COLO668 (cell line): ENCODE measurements around the gene HBEGF.

Source experiments
- DNase-seq: peaks from one replicate; lab custom pipeline; 2025; ENCODE audit not compliant: unreplicated experiment; lab: John Stamatoyannopoulos, UW

HBEGF gene

DNA sequence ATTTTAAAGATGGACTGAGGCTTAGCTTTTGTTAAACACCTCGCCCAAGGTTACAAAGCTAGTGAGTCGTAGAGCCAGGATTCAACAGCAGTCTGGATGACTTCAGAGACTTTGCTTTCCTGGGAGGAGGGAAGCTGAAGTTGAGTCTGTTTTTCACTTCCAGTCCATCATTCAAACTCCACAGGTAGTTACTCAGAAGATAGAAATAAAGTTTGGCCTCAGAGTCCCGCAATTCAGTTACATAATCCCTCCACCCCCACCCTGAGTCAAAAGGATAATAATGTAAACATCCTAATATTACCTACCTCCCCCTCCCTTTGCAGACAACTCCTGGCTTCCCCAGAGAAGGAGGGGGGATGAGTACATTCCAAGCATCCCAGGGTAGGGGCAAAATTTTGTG, 8.1 kb downstream of the HBEGF start:
- DNase-seq: no peak

DNA sequence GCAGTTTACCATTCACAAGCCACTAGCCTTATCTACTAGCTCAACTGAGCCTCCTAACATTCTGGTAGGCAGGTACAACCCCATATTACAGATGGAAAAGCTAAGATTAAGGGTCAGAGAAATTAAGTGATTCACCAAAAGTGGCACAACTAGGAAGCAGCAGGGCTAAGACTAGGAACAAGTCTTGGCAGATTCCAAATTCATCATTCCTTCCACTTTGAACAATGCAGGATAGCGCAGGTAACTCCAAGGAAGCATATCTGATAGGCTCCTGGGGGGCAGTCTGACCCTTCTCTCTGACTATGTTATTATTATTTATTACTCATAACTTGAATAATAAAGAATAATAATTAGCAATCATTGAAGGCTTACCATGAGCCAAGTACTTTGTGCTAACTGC, 8.5 kb downstream of the HBEGF start:
- no peak for DNase-seq

DNA sequence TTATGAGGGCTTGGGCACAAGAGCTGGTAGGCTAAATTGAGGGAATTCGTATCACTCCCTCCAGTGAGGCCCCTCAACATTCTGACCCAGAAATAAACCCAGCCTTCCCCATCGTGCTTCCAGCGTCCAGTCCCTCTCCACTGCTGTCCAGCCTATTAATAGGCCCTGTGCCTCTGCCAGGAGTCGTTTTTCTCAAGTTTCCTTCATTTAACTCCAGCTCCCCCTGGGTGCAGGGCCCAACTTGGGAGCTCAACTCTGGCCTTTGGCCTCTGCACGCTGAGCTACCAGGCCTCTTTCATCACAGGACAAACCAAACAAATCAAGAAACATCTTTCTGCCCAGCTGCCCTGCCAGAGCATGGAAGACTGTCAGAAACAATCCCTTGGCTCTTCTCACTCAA, 10.0 kb downstream of the HBEGF start:
- no peak for DNase-seq

DNA sequence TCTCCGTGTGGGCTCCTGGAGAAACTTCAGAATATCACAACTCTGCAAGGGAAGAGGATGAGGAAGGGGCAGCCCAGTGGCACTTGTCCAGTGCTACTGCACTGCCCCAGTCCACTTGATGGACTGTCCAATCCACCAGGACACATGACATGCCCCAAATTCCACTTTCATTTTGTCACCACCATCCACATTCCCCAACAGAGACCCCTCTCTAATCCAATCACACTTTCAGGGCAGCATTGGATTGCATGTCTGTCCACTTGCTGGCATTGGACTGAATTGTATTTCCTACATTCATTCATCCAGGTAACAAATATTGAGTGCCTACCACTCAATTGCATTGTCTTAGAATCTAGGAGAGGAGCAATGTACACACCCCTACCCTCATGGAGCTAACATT, 14.8 kb downstream of the HBEGF start:
- no peak for DNase-seq

DNA sequence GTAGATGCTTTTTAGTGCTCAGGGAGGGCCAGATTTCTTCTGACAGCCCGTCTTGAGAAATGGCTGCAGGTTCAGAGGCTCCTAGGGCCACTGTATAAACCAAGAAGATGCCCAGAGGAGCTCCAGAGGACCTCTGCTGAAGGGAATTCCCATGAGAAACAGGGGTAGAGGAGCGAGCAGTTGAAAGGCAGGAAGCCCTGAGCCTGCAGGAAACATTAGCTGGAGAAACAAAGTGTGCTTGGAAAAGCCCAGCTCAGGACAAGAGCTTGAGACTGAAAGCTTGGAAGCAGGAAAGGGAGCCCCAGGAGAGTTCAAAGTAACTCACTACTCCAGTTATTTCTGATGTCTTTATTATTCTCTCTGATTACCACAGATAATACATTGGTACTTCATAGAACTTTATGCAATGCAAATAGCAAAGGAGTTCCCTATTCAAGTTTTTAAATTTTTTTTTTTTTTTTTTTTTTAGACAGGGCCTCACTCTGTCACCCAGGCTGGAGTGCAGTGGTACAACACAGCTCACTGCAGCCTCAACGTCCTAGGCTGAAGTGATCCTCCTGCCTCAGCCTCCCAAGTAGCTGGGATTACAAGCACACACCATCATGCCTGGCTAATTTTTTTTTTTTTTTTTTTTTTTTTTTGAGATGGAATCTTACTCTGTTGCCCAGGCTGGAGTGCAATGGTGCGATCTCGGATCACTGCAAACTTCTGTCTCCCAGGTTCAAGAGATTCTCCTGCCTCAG, 16.5 kb downstream of the HBEGF start:
- no peak for DNase-seq

DNA sequence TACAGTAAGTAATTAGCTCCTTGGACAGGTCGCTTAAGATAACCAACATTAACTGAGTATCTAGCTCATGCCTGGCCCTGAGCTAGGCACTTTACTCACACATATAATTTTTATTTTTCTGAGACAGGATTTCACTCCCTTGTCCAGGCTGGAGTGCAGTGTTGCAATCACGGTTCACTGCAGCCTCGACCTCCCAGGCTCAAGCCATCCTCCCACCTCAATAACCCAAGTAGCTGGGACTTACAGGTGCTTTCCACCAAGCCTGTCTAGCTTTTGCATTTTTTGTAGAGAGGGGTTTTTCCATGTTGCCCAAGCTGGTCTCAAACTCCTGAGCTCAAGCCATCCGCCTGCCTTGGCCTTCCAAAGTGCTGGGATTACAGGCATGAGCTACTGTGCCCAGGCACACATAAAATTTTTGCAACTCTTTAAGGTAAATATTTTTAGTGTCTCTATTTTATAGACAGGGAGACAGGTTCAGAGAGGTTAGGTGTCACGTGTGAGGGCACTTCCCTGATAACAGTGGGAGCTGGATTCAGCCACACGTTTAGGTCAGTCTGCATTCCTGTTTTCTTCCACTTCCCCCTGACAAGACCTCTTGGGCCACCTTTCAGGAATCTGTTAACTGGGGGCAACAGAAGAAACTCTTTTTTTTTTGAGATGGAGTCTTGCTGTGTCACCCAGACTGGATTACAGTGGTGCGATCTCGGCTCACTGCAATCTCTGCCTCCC, 18.2 kb downstream of the HBEGF start:
- DNase-seq: no peak

DNA sequence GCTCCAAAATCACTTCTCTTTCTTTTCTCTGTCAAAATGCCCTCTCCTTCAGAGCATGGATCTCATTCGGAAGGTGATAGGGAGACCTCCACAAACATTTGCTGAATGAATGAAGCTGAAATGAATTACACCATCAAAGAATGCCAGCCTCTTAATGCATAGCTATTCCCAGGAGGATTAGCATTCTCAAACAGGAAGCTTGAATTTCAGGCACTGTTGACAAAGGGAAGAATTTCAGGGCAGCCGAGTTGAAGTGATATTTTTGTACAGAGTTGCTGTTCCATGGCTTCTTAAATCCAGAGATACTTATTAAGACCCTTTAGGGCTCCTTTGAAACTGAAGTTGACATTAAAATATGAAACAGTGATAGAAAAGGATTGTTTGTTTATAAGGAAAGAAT, 18.8 kb downstream of the HBEGF start:
- DNase-seq: no peak

DNA sequence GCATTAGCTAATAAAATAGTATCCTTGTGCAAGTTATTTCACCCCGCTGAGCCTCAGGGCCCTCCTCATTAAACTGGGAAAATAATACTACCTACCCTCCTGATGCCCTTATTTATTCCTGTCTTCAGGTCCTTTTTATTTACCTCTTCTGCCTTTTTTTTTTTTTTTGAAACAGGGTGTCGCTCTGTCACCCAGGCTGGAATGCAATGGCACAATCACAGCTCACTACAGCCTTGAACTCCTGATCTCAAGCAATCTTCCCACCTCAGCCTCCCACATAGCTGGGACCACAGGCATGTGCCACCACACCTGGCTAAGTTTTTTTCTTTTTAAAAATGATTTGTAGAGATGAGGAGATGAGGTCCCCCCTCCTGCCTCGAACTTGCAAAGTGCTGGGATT, 20.9 kb downstream of the HBEGF start:
- no peak for DNase-seq

DNA sequence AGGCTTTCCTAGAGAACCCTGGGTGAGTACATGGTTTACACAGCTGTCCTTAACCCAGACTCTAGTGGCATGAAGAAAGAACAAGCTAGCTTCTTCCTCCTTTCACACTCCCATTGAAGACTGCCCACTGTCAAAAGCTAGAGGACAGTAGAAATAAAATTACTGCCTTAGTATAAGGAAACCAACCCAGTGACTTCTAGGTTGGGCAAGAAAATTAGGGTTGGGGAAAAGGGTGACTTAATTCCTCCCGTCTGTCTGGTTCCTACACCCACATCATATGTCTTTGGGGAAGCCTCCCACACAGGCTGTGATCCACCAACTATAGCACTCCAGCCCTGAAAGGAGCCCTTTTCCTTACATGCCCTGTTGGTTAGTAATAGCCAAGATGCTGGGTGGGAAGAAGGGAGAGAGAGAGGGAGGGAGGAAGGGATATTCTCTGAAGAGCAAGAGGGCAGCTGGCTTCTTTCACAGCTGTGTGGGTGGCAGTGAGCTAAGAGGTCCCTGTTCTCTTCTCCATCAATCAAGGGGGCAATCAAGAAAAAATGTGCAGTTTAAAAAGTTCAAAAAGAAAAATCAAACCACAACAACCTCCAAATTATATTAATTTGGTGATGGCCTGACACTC, 21.7 kb downstream of the HBEGF start:
- no peak for DNase-seq

DNA sequence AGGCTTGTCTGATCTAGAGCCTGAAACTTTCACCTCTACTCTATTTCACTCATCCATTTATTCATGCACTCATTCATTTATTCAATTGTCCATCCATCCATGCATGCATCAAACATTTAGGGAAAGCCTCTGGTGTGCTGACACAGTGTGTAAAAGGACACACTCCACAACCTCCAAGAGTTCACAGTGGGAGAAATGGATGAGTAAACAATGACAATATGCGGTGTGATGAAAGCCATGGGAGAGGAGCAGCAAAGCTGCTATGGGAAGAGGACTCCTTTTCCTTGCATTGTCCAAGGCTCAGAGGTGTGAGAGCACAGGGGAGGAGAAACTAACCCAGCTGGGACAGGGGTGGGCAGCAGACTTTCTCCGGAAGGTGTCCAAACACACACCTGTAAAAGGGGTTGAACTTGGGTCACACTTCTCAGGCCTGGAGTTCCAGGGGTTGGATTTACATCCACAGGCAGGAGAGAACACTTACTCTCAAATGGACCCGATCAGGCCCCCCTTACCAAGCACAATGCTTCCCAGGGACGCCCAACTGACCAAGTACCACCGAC, 22.3 kb downstream of the HBEGF start:
- no peak for DNase-seq

DNA sequence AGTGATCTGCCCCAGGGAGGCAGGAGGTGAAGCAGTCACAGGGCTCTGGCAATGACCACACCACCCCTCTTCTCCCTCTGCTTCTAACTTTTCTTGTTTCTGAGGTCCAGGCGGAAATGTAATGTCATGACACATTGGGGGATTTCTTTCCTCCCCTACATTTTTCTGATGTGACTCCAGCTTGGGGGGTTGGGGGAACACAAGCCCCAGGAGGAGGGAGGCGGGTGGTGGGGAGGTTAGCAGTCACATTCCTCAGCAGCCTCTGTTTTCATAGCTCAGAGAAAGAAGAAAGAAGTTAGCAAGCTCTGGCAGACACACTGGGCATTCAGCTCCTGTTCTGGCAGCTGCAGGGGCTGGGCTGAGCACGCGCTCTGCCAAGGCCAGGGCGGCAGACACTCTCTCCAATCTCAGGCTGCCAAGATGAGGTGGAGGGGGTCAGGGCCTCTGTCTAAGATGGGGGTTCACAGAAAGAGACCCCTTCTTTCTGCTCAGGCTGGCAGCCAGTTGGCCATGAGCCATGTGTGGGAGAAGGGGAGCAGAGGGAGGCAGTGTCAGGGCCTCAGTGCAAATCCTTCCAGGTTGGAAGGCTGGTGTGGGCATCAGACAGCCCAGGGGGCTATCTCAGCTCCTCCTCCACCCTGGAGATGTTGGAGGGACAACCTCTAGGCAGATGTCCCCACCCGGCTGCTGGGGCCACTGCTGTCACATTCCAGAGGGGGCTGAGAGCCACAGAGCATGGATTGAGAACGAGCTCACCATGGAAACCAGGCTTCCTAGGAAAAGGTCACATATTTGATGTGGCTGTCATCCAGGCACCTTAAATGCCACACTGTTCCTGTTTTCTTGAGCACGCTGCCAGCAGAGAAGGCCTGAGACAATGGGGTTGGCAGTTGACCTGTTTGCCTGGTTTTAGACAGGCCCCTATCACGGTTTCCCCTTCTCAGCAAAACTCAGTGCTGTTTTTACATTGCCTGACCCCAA, 23.4 kb downstream of the HBEGF start:
- DNase-seq: no peak

DNA sequence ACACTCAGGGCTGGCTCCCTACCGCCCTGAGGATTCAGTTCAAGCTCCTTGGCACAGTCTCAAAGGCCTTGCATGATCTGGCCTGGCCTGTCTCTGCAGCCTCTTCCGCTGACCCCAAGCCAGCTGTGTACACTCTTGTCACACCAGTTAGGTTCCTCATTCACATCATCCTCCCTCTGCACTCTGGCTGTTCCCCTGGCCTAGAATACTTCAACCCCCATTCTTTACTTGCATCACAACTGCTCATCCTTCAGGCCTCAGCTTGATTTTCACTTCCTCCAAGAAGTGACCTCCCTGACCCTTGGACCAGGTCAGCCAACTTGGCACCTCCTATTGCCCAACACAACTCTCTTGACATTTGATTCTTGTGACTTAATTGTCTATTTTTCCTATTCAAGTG, 24.6 kb downstream of the HBEGF start:
- no peak for DNase-seq

DNA sequence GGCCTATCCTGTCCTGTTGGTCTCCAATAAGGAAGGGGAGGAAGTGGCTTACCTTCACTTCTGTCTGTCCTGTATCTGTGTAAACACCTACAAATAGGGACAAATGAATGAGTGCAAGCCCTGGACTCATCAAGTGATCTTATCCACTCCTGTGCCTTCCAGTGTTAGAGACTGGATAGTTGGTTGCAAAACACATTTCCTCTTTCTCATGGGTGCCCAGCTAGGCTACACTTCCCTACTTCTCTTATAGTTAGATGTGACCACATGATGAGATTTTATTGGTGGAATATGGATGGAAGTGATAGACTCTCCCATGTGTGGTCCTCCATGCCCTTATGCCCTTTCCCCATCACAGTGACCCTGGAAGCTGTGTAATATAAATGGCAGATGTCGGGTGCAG, 26.6 kb downstream of the HBEGF start:
- DNase-seq: no peak

DNA sequence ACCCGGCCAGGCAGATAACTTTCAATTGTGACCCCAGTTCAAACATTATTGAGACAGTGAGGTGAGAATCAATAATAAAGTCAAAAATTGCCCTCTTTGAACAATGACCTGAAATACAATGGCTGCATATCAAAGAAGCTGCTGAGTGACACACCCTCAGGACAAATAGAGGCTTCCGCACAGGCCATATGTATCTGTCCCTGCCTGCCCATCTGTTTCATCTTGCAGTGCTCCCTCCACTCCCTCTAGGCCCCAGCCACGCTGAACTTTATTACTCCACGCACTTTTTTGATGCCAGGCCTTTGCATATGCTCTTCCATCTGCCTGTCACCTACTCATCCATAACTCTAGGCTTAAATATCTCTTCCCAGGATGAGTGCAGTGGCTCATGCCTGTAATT, 27.6 kb downstream of the HBEGF start:
- no peak for DNase-seq

DNA sequence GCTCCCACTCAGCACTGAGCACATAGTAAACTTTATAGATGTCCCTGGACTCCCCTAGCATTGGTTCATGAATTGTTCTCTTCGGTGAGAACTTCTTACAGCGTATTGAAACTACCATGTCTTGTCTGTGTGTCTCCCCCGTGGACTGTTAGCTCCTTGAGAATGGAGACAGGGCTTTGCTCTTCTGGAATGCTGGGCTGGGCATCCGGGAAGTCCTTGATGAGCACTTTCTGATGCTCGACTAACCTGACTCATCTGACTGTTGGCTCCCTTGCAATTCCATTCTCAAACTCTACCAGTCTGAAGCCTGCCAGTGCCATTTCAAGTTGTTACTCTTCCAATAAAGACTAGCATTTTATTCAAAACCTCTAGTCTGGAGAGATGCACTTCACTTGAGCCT, 28.5 kb downstream of the HBEGF start:
- no peak for DNase-seq

DNA sequence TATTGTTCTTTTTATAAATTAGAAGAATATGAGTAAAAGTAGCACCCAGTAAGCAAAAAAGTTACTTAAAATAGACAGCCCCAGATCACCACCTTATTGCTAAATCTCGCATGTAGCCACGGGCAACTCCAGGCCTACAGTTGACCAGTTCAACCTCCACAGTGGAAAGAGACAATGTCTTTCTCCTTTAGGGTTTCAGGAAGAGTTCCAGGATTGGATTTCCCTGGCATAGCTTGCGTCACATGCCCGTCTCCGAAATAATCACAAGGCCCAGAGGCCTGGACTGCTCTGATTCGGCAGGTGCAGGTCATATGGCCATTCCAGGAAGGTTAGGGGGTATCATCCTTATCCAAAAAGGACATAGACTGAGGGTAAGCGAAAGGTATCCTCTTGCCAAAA, 33.6 kb downstream of the HBEGF start:
- DNase-seq: no peak

DNA sequence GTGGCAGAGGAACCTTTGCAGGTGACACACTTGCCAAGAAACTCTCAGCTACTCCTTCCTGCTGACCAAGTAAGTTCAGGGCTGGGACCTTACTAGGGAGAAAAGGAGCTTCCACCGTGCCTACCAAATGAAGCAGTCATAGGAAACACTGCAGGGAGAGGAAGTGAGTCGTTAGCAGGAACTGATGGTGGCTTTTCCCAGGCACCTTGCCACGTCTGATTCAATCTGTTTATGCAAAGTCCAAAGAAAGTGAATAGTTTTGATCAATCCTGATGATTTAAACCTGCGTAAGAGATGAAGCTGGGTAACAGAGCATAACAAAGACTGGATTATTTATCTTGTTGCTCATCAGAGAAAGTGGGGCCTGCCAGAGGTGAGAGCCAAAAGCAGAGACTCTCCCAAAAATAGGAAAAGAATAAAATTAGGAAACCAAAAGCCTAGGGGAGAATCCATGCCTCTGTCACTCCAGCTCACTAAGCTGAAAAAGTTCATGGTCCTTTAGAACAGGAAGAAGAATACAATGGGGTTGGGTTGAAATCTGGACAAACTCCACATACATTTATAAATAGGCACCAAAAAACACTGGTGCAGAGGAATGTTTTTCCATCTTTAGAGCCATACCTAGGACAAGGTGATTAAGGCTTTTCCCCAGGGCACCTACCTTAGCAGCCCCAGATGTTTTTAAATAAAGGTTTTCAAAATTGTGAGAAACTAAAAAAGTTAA, 34.2 kb downstream of the HBEGF start:
- DNase-seq: no peak

DNA sequence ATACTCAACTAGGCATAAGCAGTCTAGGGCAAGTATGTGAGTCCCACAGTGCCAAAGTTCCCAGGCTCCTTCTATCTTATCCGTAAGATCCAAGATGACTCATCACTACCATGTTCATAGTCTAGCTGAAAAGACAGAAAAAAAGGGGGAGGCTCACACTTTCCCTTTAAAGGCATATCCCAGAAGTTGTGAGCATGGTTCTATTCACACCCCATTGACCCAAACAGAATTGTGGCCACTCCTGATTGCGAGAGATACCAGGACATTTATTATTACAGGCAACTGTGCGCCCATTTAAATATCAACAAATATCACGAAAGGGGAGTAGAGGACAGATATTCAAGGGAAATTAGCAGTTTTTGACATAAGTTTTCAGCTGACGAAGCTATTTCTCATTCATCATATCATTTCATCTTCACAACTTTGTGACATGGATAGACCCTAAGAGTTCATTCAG, 35.4 kb downstream of the HBEGF start:
- no peak for DNase-seq

DNA sequence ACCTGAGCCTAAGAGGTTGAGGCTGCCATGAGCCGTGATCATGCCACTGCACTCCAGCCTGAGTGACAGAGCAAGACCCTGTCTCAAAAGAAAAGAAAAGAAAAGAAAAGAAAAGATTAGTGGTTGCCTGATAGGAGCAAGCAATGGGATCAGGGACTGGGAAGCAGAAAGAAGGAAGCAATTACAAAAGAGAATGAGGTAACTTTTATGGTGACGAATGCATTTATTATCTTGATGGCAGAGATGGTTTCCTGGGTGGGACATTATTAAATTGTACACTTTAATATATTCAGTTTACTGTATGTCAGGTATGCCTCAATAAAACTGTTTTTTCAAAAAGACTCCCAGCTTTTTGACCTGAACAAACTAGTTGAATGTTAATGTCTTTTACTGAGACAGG, 36.0 kb downstream of the HBEGF start:
- no peak for DNase-seq

DNA sequence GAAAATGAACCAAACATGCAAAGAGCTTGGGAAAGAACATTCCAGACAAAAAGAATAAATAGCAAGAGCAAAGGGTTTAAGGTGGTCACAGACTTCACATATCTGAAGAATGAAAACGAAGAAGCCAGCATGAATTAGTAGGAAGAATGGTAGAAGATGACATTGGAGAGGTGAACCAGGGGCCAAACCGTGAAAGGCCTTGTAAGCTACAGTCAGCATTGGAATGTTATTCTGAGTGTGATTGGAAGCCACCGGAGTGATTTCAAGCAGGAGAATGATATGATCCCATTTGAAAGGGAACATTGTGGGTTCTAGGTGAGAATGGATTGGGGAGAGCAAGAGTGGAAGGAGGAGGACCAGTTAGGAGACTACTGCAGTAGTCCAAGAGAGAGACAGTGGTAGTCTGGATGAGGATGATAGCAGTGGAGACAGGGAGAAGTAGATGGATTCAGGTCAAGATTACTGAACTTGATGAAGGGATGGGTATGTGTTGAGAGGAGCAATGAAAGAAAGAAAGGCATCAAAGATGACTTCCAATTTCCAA, 36.6 kb downstream of the HBEGF start:
- no peak for DNase-seq
